Measurements from ENCODE around the gene RAD9A. TPM values are rescaled to one million over a fixed set of nuclear protein-coding genes. Genes with fewer than 3 reads are reported as not detected.

RAD9A gene
- total RNA-seq, 1 experiment from 2014 or later = 20.9 TPM

DNA sequence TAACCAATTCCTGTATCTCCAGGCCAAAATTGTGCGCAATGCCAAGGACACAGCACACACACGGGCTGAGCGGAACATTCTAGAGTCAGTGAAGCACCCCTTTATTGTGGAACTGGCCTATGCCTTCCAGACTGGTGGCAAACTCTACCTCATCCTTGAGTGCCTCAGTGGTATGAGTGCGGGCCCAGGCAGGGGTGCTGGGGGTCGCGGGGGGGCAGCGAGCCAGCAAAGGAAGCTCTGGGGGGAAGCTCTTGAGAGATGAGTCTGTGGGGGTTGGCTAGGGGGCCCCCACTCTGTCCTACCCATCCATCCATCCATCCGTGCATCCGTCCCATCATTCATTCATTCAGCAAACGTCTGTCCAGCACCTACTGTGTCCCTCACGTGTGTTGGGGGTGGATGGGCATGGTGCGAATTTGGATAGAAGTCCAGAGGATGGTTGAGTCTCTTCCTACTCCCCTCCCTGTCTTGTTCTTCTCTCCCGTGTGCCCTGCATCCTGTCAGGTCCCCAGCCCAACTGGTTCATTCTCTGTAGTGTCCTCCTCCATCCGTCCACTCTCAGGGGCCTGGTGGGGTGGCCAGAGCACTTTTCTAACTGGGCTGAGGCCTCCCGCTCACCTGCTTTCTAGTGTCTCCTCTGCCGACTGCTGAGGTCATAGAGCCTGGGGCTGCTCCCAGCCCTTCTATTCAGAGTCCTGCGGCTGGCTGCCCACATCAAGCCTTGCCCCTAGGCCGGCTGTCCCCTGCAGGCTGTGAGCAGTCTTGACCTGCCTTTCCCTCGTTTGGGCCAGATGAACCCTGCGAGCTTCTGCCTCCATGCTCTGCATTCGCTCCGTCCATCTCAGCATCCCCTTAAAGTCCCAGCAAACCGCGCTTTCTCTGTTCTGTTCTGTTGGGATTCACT, 39.8 kb downstream of the RAD9A start:
- WGBS (ENCODE audit: extremely low coverage, insufficient read length, low lambda C conversion rate) = no CpG with 5 or more reads among the region's 24 CpGs
- H3K79me2 ChIP-seq (ENCODE audit: insufficient read depth, low read length) = no peaks in the 10 kb centered on the region; the same call in 1 of the 2 replicates
- H3K23me2 ChIP-seq (ENCODE audit: insufficient read length, low read depth, low read length, poor library complexity, severe bottlenecking) = peaks cover 4% of the 10 kb centered on the region
- H2BK20ac ChIP-seq (ENCODE audit: low read depth, low read length, poor library complexity, severe bottlenecking) = no peak overlapping the region
- H2BK5ac ChIP-seq (ENCODE audit: insufficient read length, low read length) = no peak overlapping the region
- H3K9me3 ChIP-seq (ENCODE audit: control insufficient read depth, low read depth, low read length) = no peaks in the 10 kb centered on the region
- H2BK15ac ChIP-seq (ENCODE audit: low read depth, low read length) = no peak overlapping the region
- Mint-ChIP-seq H3K9me3 (no peaks in the 10 kb centered on the region), H3K36me3 (ENCODE audit: insufficient read depth in 1 of 3, low read depth in 3 of 3) (peaks cover 9 to 36% (median 31%) of the 10 kb centered on the region in 3 experiments; a peak in 6 of 7 replicates), H3K27me3 (ENCODE audit: low read depth) (no peaks in the 10 kb centered on the region; the same call in 1 of the 2 replicates), H3K4me1 (peaks cover 5 to 11% of the 10 kb centered on the region in 2 experiments), H3K27ac (peak overlapping the region in 2 of 3 experiments; percentile 15 to 86; a peak in 3 of 7 replicates), H3K4me3 (peak overlapping the region in 1 of 2 experiments; percentile 7; a peak in 3 of 5 replicates)
- H2AFZ ChIP-seq (ENCODE audit: low read length) = no peak overlapping the region
- H3K14ac ChIP-seq (ENCODE audit: insufficient read depth, low read length) = no peak overlapping the region
- TF ChIP-seq, protein P1, sequence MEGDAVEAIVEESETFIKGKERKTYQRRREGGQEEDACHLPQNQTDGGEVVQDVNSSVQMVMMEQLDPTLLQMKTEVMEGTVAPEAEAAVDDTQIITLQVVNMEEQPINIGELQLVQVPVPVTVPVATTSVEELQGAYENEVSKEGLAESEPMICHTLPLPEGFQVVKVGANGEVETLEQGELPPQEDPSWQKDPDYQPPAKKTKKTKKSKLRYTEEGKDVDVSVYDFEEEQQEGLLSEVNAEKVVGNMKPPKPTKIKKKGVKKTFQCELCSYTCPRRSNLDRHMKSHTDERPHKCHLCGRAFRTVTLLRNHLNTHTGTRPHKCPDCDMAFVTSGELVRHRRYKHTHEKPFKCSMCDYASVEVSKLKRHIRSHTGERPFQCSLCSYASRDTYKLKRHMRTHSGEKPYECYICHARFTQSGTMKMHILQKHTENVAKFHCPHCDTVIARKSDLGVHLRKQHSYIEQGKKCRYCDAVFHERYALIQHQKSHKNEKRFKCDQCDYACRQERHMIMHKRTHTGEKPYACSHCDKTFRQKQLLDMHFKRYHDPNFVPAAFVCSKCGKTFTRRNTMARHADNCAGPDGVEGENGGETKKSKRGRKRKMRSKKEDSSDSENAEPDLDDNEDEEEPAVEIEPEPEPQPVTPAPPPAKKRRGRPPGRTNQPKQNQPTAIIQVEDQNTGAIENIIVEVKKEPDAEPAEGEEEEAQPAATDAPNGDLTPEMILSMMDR (conservative IDR thresholded peaks at IDR 0.05) = no peak
- no peak overlapping the region for H3K9ac ChIP-seq (ENCODE audit: extremely low read depth, insufficient read length, low read length)
- H3K4ac ChIP-seq (ENCODE audit: low read depth, low read length) = no peak overlapping the region
- DNase-seq = no peak
- no peak overlapping the region for H4K5ac ChIP-seq (ENCODE audit: insufficient read length, low read depth, low read length)
- no peak overlapping the region for H3T11ph ChIP-seq (ENCODE audit: low read length)
- no peak overlapping the region for H2BK12ac ChIP-seq (ENCODE audit: insufficient read length, low read depth, low read length)
- no peak overlapping the region for H4K8ac ChIP-seq (replicated peaks; ENCODE audit: insufficient read length, low read depth, low read length)
- no peak overlapping the region for H3K27ac ChIP-seq (ENCODE audit: insufficient read length, low read depth, low read length)
- no peaks in the 10 kb centered on the region for H3K27me3 ChIP-seq (ENCODE audit: insufficient read depth, low read length)
- no peaks in the 10 kb centered on the region for H4K20me1 ChIP-seq (ENCODE audit: control insufficient read depth, insufficient read depth, insufficient read length)
- no peak overlapping the region for H3K4me2 ChIP-seq (ENCODE audit: insufficient read depth, insufficient read length, low read length)
- H3K4me1 ChIP-seq (ENCODE audit: insufficient read depth, low read length) = no peaks in the 10 kb centered on the region; the same call in 1 of the 2 replicates
- no peak overlapping the region for H3K23ac ChIP-seq (ENCODE audit: insufficient read length, low read depth, low read length)
- H4K91ac ChIP-seq (ENCODE audit: insufficient read length, low read depth, low read length) = no peak overlapping the region
- no peak overlapping the region for H3K18ac ChIP-seq (ENCODE audit: insufficient read length, low read depth, low read length)
- no peak overlapping the region for H3K56ac ChIP-seq (ENCODE audit: insufficient read length, low read depth, low read length)
- no peak overlapping the region for H2BK120ac ChIP-seq (ENCODE audit: low read depth, low read length, poor library complexity, severe bottlenecking)
- no peak overlapping the region for H2AK5ac ChIP-seq (ENCODE audit: insufficient read length, low read length)
- H3K79me1 ChIP-seq (ENCODE audit: insufficient read depth, low read depth, low read length, poor library complexity, severe bottlenecking) = no peaks in the 10 kb centered on the region

Data from H9 (cell line).